ENCODE data around the gene ADGRF3.

DNA sequence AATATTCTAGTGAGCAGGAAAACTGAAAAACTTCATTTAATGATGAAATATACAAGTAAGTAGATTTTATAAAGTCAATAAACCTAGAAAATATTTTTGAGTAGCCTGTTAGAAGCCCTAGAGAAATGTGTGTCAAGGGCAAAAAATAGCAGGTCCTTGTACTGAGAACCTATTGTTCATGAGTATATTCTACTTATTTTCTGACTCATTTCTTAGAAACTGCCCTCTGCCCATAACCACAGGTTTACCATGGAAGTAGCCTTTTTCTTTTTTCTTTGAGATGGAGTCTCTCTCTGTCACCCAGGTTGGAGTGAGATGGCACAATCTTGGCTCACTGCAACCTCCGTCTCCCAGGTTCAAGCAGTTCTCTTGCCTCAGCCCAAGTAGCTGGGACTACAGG, 20.1 kb downstream of the ADGRF3 start:
- TF ChIP-seq, protein P1, sequence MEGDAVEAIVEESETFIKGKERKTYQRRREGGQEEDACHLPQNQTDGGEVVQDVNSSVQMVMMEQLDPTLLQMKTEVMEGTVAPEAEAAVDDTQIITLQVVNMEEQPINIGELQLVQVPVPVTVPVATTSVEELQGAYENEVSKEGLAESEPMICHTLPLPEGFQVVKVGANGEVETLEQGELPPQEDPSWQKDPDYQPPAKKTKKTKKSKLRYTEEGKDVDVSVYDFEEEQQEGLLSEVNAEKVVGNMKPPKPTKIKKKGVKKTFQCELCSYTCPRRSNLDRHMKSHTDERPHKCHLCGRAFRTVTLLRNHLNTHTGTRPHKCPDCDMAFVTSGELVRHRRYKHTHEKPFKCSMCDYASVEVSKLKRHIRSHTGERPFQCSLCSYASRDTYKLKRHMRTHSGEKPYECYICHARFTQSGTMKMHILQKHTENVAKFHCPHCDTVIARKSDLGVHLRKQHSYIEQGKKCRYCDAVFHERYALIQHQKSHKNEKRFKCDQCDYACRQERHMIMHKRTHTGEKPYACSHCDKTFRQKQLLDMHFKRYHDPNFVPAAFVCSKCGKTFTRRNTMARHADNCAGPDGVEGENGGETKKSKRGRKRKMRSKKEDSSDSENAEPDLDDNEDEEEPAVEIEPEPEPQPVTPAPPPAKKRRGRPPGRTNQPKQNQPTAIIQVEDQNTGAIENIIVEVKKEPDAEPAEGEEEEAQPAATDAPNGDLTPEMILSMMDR (IDR thresholded peaks at IDR 0.05), result no peak
- TF ChIP-seq EZH2 (IDR thresholded peaks at IDR 0.05) (no peak), EZH2phosphoT487 (IDR thresholded peaks at IDR 0.05) (no peak)
